ENCODE measurements around the gene CHCHD6. TPM values are rescaled to one million over a fixed set of nuclear protein-coding genes. Genes with fewer than 3 reads are reported as not detected.
A peak's percentile ranks its signal among the peaks of the same experiment; 100 is the strongest.

Gene CHCHD6
- total RNA-seq, 1 donor from 2014 or later, result 3.7 TPM

DNA sequence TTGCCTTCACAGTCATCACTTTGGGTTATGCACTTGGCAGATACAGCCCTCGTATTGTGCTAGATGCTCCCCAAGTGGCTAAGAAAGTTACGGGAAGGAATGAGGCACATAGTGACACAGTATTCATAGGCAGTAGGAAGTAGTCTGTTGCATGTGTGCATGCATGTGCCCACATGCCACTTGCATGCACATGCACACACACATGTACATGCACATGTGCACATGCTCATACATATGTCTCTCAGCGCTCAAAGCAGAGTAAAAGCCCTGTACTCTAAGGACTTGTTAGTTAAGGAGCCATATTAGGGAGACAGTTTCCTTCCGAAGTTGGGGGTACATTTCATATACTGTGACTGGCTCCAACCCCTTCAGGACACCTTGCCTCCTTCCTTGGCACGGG is 128.9 kb downstream of the CHCHD6 start:
- no peak for DNase-seq

DNA sequence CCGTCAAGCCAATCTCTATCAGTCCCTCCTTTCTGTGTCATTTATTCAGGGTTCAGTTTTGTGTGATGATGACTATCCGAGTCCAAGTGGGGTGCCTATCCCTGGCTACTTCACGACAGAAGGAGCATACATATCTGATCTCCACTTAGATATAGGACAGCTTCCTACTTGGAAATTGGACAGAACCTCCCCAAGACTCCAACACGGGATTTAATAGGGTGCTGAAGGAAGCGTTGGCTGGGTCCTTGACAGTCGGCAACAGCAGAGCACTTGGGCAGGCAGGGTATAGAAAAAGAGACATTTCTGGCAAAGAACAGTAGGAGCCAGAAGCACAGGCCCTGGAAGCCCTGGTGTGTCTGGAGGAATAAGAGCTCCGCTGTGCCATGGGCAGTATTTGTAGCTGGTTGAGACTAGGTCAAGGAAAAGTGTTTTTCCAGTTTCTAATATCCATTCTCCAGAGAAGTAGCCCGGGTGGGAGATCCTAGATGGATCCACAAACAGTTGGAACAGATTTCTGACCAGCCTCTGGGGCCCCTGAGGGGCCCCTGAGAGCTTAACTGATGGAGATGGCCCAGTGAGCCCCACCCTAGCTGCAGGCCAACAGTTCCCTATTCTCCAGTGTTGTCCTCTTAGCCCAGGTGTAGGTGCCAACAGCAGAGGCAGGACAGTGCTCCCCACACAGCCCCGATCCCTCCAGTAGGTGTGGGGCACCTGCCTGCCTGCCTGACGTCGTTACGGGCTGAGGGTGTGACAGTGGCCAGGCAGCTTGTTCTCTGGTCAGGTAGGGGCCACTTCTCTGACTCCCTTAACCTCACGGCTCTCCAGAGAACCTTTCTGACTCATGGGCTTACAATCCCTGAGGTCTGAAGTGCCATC is 130.8 kb downstream of the CHCHD6 start:
- DNase-seq, result no peak

DNA sequence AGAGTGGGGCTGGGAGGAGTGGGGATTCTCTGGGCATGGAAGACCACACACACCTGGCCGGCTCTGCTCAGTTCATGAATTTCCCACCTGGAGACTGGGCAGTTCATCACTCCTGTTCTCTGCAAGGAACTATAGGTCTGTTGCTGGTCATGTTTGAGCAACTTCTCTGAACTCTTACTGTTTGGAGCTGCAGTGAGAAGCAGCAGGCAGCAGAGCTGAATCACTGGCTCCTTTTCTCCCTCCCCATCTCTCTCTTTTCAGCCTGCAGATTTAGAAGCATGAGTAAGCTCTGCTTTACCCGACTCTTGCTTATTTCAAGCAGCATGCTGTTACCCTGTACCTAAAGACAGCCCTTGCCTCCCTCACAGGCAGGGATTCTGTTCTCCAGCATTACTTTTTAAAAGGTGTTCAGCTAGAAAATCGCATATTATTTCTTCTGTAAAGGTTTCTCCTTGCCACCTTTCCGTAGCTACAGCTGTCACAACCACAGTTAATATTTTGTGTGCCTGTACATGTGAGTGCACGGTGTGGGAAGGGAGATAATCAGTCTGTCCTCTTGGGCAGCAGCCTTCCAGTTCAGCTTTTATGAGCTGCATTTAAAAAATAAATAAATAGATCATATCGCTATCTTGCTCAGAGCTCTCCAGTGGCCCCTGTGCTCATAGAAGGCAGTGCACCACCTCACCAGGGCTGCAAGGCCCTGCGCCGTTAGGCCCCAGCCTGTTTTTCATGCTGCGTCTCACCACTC is 131.6 kb downstream of the CHCHD6 start:
- peak; percentile 13 for DNase-seq

DNA sequence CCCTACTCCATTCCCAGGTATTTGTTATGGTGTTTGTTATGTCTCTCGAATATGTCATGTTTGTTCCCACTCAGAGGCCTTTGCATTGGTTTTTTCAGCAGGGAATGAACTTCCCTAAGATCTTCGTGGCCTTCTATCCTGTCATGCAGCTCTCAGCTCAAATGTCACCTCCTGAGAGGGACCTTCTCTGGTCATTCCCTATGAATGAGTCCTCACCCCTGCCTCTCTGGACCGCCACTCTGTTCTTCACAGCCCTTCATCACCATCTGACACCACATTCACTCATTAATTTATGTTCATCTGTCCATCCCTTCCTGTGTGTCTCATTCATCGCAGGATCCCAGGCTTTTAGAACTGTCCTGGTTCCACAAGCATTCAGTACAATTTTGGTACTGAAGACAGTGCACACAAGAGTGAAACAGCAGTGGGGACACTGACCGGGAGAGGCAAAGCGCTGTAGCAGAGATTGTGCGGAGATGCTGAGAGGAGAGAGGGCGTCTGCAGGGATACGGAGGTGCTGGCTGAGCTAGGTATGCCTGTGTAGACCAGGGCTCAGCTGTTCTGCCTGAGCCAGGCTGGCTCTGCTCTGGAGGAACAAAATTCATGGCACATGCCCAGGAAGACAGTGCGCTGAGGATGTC is 132.3 kb downstream of the CHCHD6 start:
- no peak for DNase-seq

DNA sequence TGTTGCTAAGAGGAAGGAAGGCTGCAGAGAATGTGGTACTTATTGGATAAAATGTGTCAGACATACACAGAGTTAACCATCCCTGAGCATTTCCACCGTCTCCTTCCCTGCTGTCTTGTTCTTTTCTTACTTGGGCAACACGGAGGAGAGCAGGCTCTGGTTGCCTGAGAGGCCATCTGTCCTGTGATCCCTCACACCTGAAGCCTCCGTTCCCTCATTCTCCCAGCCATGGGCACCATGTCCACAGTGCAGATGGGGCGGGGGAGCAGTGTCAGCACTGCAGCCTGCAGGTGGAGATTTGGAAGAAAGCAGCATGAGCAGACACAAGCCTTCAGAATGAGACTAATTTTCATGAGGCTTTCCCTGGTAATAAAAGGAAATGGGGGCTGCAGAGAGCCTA is 133.7 kb downstream of the CHCHD6 start:
- DNase-seq, result no peak

DNA sequence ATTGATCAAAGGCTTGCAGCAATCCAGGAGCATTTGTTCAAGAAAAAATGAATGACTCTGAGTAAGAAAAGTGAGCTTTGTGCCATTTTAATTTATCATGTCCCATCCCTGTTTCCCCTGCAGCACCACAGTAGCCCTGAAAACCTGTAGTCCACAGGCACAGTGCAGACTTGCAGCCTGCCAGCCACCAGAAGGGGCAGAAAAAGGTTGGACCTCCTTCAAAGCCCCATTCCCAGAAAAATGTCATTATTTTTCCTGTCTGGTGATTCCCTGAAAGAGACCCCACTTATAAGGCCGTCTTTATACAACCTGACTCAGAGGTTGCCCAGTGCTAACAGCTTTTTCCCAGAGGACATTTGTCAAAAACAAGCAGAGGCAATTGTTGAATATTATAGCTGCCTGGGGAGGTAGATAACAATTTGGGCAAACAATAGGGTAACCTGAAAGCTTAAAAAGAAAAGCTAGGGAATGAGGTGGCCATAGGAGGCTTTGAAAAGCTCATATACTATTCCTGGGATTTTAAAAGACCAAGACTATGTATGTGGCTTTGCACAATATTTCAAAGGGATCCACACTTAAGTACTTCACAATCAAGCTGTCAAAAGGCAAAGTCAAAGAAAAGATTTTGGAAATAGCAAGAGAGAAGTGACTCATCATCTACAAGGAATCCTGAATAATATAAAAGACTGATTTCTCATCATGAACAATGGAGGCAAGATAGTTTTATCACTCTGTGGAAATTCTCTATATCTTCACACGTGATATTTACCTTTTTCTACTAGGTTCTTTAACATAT is 142.1 kb downstream of the CHCHD6 start:
- DNase-seq, result no peak

DNA sequence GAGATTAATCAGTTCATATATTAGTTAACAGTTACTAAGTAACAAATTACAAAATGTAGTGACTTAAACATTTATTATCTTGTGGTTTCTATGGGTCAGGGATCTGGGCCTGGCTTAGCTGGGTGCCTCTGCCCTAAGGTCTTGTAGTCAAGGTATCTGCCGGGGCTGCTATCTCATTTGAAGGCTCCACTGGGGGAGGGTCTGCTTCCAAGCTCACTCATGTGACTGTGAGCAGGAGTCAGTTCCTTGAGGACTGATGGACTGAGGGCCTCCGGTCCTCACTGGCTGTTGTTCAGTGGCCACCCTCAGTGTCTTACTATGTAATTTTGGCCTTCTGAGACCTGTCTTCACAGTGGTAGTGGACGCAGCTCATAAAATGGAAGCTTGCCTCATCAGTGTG is 143.0 kb downstream of the CHCHD6 start:
- DNase-seq, result no peak

- no peak for DNase-seq
Observed at GRCh38 chr3:126848991-126849390, 145.0 kb downstream of the CHCHD6 start.

DNA sequence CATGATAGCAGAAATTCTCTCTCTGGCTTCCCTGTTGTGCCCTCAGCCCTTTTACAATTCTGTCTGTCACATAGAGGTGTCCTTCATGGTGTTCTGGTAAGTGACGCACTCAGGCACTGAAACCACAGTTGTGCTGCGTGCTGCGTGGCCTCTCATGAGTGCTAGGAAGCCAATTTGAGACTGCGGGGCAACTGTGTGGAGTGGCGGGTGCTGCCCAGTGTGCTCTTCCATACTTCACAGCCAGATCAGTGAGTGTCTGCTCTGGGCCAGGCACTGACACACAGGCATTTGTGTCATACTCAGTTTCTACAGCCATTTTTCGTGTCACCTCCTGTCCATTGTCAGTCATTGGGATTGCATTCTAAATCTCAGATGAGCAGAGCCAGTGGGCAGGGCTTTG is 145.7 kb downstream of the CHCHD6 start:
- no peak for DNase-seq

DNA sequence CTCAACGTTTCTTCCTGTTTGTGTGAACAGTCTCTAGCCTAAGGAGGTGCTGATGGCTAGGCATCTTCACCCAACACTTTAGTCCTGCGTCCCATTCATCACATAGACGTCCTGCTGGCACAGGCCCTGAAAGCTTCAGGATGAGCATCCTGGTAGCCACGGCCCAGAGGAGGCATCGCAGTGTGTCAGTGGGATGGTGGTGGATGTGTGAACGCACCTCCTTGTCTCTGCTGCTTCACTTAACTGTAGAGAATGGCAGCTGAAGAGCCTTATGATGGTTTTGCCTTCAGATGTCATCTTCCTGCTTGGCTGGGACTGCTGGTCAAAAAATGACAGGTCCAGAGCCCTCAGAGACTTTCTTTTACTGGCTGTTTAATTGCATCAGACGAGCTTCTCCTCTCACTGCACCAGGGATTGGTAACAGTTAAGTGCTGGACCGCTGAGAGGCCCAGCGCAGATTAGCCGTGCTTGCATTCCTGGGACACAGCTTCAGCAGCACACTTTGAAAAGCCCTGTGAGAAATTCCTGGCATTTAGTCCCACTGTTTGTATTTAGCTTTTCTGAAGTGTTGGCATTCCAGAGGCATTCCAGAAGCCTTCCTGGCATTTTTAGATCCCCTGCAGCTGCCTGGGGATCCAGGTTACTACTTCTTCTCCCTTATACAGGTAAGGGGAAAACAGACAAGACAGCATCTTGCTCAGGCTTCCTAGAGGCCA is 146.5 kb downstream of the CHCHD6 start:
- DNase-seq, result peak; percentile 7

DNA sequence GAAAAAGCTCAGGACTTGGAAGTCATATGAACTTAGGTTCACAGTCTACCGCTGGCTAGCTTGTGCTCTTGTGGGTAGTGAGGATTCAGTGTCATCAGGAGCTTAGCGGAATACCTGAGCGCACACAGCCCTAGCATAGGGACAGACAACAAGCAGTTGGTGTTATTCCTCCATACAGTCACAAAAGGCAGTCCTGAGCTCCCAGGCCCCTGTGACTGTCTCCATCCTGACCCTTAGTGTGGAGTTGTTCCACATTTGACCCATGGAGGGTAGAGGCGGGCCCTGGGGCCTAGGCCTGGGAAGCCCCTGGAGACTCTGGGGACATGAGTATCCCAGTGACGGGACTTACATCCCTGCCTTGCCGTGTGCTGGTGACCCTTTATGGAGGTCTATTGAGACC is 147.3 kb downstream of the CHCHD6 start:
- no peak for DNase-seq

DNA sequence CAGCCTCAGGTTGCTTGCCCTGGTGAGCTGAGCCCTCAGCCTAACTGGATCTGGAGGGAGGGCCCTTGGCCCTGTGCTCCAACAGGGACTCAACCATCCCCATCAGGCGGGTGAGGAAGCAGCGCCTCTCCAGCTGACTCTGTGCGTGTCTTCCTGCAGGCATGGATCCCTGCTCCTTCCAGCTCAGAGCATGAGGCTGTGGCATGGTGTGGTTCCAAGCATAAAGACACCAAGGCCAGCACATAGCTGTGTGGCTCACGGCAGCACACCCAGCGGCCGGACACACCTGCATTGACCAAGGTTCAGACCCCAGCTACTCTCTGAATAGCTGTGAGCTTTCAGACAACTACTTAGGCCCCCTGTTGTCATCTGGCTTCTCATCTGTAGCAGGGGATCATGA is 147.9 kb downstream of the CHCHD6 start:
- no peak for DNase-seq

DNA sequence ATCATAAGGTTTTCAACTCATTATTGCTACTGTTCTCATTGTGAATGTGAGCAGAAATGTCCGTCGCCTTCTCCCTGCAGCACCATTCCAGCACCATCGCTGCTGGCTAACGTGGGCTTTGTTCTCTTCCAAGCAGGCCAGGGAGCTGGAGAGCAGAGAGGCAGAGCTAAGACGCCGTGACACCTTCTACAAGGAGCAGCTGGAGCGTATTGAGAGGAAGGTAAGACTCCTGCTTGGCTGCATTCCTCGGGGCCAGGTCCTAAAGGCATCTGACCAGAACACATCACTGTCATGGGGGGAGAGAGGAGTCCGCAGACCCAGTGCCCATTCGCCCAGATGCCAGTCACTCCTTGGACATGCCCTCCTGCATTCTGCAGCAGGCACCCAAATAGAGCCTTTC is 148.5 kb downstream of the CHCHD6 start:
- DNase-seq, result no peak

DNA sequence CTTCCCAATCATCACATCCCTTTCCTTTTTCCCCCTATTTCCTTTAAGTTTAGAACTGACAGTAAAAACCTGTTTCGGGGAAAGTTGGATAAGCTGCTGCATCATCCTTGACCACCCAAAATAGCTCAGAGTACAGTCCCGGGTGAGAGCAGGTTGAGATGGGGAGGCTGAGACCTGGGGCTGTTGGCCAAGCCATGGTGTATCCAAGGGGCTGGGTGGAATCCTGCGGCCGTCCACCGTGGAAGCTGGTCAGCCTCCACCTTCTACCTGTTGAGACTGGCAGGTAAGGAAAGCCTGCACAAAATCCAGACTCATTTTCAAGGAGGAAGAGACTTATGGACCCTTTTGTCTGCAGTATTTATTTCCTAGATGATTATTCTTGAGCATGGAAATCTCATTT is 150.6 kb downstream of the CHCHD6 start:
- no peak for DNase-seq

DNA sequence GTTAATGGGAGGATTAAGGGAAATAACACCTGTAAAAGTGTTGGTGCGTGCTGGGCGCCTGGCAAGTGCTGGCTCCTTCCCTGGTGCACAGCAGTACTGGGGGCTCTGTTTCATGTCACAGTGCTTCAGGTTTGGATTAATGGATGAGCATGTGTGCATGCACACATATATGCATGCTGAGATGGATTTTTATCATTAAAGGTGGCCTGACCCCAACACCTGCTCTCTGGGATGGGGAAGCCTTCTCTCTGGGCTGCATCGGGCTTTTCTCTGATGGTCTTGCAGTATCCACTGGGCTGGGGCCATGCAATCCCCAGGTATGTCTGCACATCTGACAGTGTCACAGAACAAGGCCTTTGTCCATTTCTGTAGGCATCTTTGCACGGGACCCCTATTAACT is 151.3 kb downstream of the CHCHD6 start:
- DNase-seq, result no peak

DNA sequence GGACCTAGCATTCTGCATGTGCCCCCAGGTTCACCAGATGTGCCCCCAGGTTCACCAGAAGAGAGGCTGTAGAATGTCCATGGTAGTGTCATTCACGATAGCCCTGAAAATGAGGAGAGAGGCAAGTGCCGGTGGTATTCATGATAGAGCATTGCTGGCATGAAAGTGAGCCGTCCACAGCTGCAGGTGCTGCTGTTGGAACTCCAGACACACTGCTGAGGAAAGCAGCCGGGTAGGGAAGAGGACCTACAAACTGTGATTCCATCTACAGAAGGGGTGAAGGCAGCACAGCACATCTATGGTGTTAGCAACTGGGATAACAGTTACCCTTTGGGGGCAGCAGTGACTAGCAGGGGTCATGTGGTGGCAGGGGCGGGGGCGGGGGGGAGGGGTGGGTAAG is 153.9 kb downstream of the CHCHD6 start:
- DNase-seq, result no peak

- no peak for DNase-seq
Observed at GRCh38 chr3:126858401-126858800, 154.4 kb downstream of the CHCHD6 start.

DNA sequence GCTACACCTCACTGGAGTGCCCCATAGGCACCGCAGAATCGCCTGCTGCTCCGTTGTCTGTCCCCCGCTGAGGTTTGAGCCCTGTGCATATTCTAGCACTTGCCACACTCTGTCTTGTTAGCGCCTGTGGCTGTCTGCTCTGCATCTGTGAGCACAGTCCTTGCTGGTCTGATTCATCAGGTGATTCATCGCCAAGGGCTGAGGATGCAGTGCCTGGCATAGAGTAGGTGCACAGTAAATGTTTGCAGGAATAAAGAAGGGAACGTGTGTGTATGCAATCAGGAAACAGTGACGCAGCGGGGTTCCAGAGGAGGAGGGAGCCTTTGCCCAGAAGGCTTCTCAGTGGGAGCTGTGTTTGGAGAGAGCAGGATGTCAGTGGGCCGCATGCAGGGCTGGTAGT is 154.8 kb downstream of the CHCHD6 start:
- peak; percentile 46 for DNase-seq

DNA sequence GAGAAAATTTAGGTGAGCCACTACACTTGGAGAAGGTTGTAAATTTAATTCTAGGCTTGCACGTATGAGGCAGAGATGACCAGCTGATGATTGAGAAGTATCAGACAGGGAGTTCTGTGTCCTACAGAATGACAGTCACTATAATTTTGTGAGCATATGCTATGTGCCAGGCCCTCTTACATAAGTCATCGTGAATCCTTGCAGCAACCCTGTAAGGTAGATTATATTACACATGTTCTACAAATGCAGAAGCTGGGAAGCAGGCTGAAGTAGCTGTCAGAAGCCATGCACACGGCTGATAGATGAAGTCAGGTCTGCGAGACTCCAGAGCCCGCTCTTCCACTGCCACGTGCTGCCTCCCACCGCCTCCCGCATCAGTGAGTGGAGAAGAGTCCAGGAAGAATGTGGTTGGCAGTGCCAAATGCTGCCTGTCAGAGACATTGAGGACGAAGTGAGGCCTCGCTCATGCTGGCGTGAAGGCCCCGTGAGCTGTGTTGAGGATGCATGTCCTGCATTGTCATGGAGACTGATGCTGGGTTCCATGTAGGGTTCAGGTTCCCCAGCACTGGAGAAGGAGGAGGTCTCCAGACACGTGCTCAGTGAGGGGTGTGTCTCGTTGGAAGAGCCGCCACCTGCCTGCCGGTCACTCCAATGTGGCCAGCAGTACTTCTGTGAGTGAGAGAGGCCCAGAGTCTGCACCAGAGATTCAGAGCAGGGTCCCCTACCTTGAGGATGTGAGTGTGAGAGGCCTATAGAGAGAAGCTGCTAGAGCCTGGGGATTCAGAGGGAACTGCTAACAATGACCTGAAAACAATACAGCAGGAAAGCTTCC is 155.6 kb downstream of the CHCHD6 start:
- DNase-seq, result no peak

GRCh38 chr3:126865736-126866135 is 161.7 kb downstream of the CHCHD6 start:
- DNase-seq, result no peak

- DNase-seq, result no peak
Observed at GRCh38 chr3:126866175-126866759, 162.2 kb downstream of the CHCHD6 start.
